HG03432 (cell line): ENCODE data around the gene ETV5.

Experiments used
- ATAC-seq: cut with Tn5 transposase; IDR thresholded peaks from one replicate; pipeline ENCODE4 v1.9.1; 2021; ENCODE audit warnings: mild to moderate bottlenecking, moderate library complexity; ENCODE audit not compliant: unreplicated experiment

Gene ETV5

DNA sequence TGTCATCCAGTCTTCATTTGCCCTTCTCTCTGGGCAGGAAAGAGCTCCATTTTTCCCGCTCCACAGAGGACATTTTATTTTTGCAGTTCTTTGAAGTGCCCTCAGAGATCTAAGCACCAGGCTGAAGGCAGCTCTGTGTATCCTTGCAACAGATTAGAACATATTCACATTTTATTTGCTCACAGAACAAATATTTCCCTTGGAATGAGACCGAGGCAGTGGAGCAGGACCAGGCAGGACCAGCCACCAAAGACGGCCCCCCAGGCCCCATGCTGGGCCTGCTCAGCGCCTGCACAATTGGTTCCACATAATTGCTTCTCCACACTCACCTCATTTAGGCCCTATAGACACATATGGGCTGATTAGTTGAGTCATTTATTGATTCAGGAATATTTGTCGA, 15.7 kb upstream of the ETV5 start:
- no peak for ATAC-seq

DNA sequence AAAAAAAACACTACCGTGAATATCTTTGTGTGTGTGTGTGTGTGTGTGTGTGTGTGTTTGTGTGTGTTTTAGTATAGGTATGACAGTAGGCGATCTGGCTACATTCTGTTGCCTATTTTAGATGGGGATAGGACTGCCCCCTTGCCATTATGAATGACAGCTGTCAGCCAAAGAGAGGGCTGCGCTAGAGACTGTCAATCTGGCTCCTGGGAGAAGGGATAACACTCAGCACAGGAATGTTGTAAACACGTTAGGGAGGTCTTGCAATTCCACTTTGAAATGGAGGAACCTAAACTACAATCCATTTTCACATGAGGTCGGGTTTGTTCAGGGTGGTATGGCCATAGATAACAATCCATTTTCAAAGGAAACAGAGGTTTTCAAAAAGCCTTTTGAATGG, 14.1 kb upstream of the ETV5 start:
- no peak for ATAC-seq

DNA sequence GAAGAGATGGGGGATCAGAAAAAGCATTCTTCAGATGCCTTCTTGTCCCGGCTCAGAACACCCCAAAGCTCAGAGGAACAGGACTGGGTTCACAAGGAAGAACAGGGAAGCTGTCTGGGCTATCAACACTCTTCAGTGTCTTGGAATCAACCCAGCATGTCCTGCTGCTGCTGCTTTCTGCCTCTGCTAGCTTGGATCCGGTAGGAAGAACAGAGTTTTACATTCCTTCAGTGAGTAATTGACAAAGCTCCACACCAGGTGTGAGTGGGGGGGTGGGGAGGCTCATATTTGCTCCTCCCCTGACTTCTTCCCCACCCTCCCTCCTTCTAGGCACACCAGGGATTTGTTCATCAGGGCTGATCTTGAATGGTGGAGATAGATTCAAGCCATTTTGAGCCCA, 13.1 kb upstream of the ETV5 start:
- ATAC-seq: no peak

DNA sequence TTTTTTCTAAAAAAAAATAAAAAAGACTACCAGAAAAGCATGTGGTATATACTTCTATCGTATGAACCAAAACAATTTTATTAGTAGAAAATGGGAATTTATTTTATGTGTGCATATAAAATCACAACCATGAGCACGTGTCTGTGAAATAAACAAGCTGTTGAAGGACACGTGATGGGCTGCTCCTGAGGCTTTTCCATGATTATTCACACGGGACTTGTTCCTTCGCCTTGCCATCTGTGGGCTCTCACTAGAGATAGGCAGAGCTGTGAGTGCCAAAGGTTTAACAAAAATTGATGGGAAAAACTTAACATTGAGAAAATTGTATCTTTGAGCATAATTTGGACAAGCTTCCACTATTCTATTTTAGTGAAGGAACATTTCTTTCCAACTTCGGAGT, 12.4 kb upstream of the ETV5 start:
- ATAC-seq: no peak

DNA sequence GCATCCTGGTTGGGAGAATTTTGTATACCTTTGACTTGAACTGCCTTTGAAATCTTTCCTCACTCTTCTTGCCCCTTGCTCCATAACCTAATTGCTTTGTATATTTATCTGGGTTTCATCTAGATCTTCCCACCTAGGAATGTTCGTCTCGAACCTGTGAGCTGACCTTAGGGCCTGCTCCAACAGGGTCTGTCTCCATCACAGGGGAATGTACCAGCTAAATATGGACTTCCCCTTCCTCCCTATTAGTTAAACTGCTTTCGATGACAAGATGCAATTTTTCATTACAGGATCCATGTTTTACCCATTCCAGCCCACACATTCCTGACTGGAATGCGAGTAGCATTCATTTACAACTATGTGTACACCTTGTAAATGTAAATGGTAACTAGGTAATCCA, 10.6 kb upstream of the ETV5 start:
- no peak for ATAC-seq

DNA sequence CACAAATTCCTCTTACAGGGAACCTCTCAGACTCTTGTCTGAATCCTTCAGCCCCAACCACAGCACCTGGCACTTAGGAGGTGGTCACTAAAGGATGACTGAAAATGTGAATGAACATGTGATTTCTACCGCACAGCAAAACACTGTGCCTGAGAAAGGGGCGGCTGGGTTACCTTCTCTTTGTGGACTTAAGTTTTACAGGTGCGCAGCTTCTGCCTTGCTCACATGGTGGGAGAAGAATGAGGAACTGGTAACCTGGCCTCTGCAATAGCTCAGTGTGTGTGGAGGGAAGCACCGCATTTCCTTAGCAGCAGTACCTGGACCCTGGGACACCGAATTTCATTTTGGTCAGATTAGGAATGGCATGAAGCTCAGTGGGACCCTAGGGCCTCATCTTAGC, 9.8 kb upstream of the ETV5 start:
- no peak for ATAC-seq

DNA sequence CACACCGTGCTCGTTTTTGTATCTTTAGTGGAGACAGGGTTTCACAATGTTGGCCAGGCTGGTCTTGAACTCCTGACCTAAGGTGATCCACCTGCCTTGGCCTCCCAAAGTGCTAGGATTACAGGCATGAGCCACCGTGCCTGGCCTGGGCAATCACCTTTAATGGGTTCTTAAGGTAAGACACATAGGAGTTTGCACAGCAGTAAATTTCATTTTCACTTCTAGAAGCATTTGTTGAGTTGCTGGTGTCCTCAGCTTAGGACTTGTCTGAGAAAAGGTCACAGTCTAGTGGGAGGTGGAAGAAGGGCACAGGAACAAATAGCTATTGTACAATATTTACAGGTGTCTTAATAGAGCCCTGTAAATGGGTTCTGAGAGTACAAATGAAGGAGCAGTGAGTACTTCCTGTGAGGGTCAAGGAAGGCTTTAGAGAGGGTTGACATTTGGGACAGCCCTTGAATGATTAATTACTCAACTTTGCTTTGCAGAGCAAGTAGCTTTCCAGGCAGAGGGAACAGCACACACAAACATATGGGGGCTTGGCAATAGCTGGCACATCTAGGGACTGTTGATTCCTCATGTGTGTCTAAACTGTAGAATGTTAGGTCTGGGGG, 8.7 kb upstream of the ETV5 start:
- ATAC-seq: no peak

DNA sequence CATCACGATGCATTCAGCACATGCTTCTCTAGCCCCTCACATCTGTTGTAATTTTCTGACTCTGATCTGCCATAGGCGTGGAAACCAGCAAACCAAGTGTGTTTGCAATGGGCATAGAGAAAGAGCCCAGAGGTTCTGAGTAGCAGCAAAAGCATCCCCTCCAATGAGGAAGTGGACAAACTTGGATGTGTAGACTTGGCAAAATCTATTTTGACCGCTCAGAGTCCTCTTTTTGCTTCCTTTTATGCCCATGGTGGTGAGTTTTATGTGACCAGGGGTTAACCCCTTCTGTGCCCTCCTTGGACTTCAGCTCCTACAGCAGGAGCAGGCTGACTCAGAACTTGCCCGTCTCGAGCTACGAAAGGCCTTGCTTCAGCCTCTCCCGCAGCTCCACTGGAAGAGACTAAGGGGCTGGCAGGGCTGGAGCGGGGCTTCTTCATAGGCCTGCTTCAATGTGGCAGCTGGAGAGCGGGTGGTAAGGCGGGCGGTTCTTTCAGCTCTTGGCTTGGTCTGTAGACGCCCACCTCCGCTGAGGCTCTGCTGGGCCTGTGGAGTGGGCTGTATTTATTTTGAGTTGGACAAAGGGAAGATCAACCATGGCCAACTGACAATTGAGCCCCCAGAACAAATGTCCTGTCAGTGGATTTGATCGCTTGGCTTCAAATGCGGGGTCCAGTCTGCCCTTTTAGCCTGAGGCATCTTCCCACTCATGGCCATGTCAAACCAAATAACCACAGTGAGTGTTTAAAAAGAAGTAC, 6.5 kb upstream of the ETV5 start:
- ATAC-seq: no peak

DNA sequence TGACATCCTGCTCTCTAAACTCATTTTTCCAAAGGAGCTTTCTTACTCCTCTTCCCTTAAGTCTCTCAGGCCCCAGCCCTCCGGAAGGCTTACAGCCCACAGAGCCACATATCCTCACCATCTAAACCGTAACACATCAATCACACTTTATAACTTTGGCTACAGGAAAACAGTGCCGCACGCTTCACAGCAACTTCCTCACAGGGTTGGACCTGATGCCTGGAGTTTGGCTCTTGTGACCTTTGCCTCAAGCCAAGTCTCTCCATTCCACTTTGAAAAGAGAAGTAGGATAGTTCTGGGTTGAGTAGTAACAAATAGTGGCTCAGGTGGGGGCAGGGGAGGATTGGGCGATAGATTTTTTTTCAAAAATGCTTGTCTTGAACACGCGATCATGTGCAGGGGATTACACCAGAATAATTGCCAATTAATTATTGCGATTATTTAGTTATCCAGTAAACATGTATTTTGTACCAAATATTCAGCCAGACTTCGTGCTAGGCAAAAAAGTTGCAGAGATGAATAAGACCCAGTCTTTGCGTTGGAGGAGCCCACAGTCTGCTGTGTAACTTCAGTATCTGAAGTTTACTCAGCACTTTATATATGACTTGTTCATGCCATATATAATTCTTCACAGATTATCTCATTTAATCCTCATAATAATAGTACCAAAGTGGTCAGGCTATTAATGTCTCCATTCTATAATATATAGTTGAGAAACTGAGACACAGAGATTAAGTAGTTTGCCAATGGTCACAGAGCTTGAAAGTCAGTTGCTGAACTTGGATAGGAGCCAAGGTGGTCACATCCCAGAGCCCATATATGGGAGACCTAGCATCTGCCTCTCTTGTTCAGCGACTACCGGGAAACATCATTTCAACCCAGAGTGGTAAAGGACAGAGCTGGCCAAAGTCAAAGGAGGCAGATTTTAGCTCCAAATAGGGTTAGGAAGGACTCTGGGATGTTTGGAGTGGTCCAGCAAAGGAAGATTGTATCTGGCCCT, 2.4 kb upstream of the ETV5 start:
- ATAC-seq: no peak

DNA sequence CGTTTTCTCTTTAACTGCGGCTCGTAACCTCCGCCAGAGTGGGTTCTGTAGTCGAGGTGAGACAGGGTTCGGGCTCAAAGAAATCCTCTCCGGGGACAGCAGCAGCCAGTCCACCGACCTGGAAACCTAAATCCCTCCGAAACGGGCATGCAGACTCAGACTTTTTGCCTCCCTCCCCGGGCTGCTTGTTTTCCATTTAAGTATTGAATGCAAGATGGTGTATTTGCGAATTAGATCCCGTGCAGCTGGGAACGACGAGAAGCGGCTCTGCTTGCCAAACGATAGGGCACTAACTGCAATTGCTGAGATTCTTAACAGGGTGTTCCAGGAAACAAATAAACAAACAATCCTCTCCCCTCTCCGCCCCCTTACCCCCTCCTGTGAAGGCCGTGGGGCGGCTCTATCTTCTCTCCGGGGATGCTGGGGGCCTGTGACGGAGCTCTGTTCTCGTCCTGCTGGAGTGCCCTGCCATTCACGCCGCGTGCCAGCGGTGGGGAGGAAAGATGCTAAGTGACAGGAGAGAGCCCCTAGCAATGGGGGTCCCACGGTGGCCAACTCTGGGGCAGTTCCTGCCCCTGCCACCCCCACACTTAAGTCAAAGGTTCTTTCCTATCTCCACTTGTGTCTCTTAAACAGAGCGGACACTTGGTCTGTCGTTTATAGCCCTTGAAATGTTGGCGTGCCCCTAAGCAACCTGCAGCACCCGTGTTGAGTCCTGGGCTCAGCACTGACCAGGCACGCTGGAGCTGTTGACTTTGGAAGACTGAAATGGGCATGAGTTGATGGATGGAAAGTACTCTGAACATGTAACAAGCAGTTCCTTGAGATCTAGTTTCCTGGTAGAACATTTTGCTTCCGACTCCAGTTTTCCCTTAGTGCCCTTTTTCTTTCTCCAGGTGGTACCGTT, 1.3 kb upstream of the ETV5 start:
- no peak for ATAC-seq

DNA sequence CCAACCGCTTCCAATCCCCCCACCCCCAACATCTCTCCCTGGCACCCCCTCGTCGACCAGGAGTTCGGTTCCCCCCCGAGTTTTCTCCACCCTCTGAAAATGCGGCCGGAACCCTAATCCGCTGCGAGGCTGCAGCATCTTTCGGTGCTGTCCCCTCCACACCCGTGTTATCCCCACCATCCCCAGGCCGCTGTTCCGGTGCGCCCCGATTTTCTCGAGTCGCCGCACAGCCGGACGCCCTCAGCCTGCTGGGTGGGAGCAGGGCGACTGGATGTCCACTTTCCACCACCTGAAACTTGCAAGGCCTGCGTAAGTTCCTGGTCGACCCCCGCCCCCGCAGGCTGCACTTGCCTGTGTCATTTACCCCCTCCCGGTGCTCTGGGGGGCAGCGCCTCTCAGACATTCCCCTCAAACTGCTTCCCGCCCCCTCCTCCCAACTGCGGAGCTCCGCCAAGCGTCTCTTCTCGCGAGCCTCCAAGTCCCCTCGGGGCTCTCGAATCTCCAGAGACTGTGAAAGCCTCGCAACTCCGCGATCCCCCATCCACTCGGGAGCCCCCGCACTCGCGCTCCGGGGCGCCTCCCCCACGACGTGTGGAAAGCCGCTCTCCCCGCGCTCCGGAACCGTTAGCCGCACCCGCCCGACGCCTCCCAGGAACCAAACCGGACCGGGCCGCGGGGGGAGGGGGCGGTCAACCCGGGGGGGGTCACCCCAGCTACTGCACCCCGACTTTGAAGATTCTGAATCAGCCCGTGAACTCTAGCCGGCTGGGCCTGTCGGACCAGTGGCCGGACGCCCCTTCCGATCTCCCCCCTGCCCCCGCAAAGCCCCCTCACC, 566 bp downstream of the ETV5 start:
- no peak for ATAC-seq

DNA sequence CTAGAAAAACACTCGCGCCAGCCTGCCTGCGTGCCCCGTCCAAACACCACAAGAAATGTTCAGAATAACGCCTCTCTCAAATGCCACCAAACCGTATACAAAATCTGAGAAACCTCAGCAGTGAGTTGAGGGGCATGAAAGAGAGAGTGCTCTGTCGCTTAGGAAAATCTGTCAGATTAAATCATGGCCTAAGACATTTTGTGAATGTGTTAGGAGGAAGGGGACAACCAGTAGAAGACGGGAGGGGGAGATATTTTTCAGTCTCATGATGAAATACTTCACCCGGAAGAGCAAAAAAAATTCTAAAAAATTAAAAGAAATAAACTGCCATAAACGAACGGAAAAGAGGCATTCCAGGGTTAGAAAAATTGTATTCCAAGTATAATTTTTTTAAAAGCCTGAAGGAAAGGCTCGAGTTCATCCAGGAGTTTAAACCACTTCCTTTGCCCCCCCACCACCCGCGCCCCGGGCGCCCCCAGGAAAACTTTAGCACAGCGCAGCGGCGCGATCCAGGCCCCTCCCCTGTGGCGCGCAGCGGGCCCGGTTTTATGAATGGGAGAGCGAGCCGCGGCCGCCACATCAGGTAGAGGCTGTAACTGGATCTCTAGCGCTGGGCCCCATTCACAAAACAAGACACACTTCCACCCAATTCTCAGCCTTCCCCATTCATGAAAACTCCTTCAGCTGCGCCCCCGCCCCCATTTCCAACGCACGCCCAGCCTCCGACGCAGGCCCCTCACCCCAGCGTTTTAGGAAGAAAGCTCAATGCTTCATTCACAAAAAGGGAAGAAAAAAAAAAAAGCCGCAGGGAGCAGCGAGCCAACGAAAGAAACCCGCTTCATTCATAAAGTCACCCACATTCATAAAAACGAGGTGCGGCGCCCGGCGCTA, 1.4 kb downstream of the ETV5 start:
- ATAC-seq: no peak

DNA sequence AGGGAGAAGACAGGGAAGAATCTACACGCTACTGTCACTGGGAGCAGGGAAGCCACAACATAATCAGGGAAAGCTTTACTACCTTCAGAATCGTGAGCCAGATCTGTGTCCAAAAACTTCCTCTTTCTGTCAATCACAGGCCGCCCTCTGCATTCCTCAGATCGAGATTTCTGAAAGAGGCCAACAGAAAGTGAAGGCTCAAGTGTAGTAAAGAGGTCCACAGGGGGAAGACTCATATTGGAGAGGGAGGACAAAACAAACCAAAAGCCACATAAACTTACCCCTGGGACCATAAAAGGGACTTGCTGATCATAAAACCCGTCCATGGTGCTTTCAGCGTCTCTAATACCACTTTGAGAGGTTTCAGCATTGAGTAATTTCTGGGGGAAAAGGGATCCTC, 3.3 kb downstream of the ETV5 start:
- no peak for ATAC-seq

DNA sequence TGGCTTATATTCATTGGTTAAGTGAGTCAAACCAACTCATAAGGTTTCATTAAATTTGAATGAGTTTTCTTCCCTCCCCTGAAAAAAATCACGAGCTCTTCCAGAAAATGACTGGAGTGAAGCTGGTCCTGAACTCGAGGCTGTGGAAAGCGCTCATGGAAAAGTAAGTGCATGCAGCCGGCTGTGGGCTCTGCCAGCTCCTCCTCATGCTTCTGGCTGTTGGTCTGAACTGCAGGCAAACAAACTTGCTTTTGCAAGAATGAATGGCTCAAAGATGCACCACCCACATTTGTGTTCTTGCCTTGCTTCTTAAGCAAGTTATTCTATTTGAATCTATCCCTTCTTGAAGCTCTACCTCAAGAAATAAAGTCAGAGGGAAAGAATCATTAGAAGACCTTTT, 6.2 kb downstream of the ETV5 start:
- ATAC-seq: no peak

DNA sequence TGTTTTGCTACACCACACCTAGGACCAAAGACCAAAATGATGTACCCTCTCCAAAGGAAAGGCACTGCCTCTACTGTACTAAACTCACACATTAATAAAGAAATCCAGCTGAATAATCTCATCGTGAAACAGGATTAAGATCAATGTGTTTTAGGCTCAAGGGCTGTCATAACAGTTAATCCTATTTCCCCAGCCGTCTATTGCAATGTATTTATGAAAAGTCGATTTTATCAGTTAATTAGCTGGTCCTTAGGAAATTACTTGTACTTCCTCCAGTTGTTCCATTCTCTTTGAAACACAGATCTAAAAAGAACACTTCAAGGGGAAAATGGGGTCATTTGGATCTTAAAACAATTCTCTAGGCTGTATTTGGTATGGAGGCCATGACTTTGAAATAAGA, 8.5 kb downstream of the ETV5 start:
- ATAC-seq: no peak

DNA sequence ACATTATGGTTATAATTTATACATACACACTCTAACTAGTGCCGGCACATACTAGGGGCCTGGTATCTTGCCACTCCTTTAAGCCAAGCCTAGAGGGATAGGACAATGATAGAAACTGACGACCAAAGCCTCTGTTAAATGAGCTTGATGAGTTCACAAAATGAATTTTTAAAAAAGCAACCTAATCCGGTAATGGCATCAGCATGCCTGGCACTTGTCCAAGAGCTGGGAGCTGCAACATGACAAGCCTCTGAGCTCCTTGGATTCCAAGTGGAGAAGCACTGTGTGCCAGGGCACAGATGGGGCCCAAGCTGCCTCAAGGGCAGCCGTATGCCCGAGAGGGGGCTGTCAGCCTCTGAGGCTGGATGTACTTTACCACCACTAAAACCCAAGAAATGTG, 9.7 kb downstream of the ETV5 start:
- no peak for ATAC-seq

DNA sequence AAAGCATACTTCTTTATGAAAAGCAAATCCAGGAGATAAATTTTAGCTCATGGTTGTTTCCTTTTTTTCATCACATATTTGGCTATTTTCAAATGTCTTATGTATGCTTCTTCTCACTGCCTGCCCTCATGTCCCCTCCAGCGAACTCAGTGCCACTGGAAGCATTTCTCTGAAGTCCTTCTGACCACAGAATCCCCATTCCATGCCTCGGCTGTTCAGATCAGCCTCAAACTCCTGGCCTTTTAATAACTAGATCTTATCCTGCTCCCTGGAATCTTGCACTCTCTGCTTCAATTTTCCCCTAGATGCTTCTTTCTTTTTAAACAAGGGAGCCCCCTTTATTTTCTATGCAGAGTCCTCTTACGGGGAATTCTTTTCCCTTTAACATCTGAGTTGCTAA, 10.1 kb downstream of the ETV5 start:
- ATAC-seq: no peak

DNA sequence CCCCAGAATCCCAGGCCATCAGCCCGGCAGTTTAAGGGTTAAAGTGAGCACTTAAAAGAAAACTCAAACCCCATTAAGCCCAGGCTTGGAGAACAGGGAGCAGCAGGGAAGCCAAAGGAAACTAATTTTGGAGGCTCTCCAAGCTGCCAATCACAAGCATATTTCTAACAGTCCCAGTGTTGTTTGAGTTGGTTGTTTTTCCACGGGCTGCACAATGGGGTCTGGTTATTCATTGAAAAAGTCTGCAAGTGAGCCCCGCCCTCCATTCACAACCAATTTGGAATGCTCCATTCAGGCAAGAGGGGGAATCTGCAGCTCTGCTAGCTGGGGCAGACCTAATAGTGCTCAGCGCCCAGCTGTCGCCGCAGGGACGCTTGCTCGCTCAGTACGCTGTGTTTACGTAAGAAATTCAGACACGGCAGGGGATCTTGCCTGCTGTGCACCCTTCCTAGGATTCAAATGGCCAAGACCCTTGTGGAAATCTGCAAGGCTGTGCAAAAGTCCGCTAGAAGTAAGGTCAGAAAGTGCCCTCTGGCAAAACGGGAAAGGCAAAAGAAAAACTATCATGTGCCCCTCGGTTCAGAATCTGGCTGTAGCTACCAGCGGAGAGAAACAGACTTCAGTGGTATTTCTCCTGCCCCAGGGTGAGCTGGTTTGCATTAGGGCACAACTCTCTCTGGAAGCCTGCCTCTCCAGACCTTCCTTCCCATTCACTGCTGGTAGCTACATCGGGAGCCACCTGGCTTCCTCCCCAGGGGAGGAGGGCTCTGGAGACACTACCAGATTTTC, 11.0 kb downstream of the ETV5 start:
- ATAC-seq: no peak
